ENCODE data around the gene PFDN1.

- TF ChIP-seq CTCF (IDR thresholded peaks at IDR 0.05) (no peak), POLR2A (IDR thresholded peaks at IDR 0.05) (no peak)
Measured at GRCh38 chr5:140197023-140197422, 105.9 kb downstream of the PFDN1 start.
